Breast epithelium (tissue), 3 donors: Measurements from ENCODE around the gene NOSIP.

Experiments
- POLR2A ChIP-seq: fragments of 450-650 bp; IDR thresholded peaks from one replicate; pipeline ENCODE4 v1.6.1; 2016; ENCODE audit warnings: antibody characterized with exemption, mild to moderate bottlenecking, moderate library complexity
- TF ChIP-seq, protein P1 (sequence below), 3 donors: fragments of 450-650 bp; IDR thresholded peaks; one replicate each; pipeline ENCODE4 v1.5.1; 2016 to 2017; ENCODE audit warnings: antibody characterized with exemption in 3 of 3, mild to moderate bottlenecking in 3 of 3, moderate library complexity in 3 of 3

DNA sequence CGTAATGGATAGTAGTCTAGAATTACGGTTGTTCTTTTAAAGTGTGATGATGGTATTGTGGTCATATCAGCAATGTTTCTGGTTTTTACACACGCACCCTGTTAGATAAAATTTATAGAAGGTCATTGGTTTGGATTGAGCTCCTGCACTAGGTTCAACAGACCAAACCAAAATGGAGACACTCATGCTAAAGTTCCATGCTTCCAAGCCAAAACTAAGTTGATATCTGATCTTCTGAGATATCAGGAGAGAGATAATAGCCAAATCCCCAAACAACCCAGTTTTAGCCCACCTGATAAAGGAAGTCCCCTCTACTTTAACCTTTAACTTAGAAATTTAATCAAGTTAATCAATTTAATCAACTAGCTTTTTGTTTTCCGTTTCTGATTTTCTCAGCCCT, 1.2 kb downstream of the NOSIP start:
- TF ChIP-seq, protein P1, sequence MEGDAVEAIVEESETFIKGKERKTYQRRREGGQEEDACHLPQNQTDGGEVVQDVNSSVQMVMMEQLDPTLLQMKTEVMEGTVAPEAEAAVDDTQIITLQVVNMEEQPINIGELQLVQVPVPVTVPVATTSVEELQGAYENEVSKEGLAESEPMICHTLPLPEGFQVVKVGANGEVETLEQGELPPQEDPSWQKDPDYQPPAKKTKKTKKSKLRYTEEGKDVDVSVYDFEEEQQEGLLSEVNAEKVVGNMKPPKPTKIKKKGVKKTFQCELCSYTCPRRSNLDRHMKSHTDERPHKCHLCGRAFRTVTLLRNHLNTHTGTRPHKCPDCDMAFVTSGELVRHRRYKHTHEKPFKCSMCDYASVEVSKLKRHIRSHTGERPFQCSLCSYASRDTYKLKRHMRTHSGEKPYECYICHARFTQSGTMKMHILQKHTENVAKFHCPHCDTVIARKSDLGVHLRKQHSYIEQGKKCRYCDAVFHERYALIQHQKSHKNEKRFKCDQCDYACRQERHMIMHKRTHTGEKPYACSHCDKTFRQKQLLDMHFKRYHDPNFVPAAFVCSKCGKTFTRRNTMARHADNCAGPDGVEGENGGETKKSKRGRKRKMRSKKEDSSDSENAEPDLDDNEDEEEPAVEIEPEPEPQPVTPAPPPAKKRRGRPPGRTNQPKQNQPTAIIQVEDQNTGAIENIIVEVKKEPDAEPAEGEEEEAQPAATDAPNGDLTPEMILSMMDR (IDR thresholded peaks at IDR 0.05): no peak
- no peak for TF ChIP-seq POLR2A
